Vagina (tissue), 2 donors: ENCODE data around the gene SERPINF2. TPM values are rescaled to one million over a fixed set of nuclear protein-coding genes. Genes with fewer than 3 reads are reported as not detected.
A peak's percentile ranks its signal among the peaks of the same experiment; 100 is the strongest.

ENCODE experiments used
- DNase-seq, 2 donors: peaks; one replicate each; pipeline ENCODE4 v3.0.0-alpha.2; 2017; ENCODE audit errors: extremely low spot score in 2 of 2
- H3K27ac ChIP-seq: fragments of 200-600 bp; sonication (generic); one replicate; pipeline ENCODE4 v1.5.1; 2019
- H3K27me3 ChIP-seq: fragments of 200-600 bp; sonication (generic); one replicate; pipeline ENCODE4 v1.5.1; 2019
- H3K36me3 ChIP-seq, 2 donors: fragments of 200-600 bp; sonication (generic); one replicate each; pipeline ENCODE4 v1.5.1; 2017 to 2019
- H3K4me1 ChIP-seq: fragments of 200-600 bp; sonication (generic); one replicate; pipeline ENCODE4 v1.5.1; 2019
- H3K4me3 ChIP-seq, 2 donors: fragments of 200-600 bp; sonication (generic); 1 replicate in 1 of 2; 2 replicates in 1 of 2; pipeline ENCODE4 v1.5.1; 2016 to 2019
- H3K9me3 ChIP-seq: fragments of 200-600 bp; sonication (generic); one replicate; pipeline ENCODE4 v1.5.1; 2019
- POLR2A ChIP-seq, 2 donors: fragments of 450-650 bp; IDR thresholded peaks; one replicate each; pipeline ENCODE4 v1.6.1; 2017; ENCODE audit warnings: antibody characterized with exemption in 2 of 2, mild to moderate bottlenecking in 2 of 2, moderate library complexity in 2 of 2
- POLR2AphosphoS5 ChIP-seq, 2 donors: sonication (generic); formaldehyde crosslinking; IDR thresholded peaks; one replicate each; pipeline ENCODE4 v1.9.0; 2017; ENCODE audit warnings: antibody characterized with exemption in 2 of 2, mild to moderate bottlenecking in 2 of 2, low read depth in 1 of 2; ENCODE audit not compliant: insufficient read depth in 1 of 2
- intact Hi-C: fragments of 100-400 bp; cut with DNase I; formaldehyde crosslinking; loops from one replicate; pipeline ENCODE4 v1.15.1; 2023
- total RNA-seq: library from RNA; depleted of rRNA; stranded (reverse); fragments of >200 nt; gene quantifications from one replicate; pipeline ENCODE4 v1.2.3, GENCODE V29; 2016
- TF ChIP-seq, protein P1 (sequence below), 3 experiments: fragments of 450-650 bp in 2 of 3; fragments of 200-600 bp in 1 of 3; sonication (generic) in 1 of 3; IDR thresholded peaks; one replicate each; pipeline ENCODE4 v1.5.1; 2017 to 2019; ENCODE audit warnings: antibody characterized with exemption in 3 of 3, mild to moderate bottlenecking in 2 of 3, moderate library complexity in 2 of 3

The SERPINF2 gene
- total RNA-seq, 1 donor from 2014 or later = 23.8 TPM

DNA sequence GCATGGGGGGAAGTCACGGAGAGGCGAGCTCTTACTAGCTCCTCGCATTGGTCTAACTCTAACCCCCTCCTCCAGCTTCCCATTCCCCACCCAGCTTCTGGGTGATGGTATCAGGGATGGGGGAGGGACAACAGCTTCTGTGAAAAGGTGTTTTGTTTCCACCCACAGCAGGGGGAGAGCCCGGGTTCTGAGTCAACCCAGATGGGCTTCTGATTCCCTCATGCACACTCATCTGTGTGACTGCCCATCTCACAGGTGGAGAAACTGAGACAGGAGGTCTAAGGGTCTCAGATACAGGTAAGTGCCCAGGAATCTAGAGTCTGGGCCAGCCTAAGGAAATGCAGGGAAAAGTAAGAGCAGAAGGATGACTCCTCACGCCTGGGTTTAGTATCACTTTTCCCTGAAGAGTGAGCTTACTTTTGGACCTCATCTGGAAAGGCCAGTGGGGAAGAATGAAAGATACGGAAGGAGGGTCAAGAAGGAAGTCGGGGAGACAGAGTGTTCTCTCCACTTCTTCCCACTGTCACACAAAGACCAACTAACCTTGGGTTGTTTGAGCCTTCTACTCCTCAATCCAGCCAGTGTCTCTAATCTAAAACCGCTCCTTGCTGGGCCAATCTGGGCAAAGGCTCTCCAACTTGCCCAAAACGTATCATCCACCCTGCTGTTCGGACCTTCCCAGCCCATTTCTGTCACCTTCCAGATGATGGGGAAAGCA lies 29.4 kb upstream of the SERPINF2 start:
- peak overlapping the region; percentile 97 to 100 for H3K4me3 ChIP-seq
- DNase-seq = peak in 1 of 2 donors; percentile 77
- H3K27me3 ChIP-seq = no peaks in the 10 kb centered on the region
- H3K36me3 ChIP-seq = peaks cover 0 to 5% of the 10 kb centered on the region in 2 donors
- no peaks in the 10 kb centered on the region for H3K9me3 ChIP-seq
- intact Hi-C loops = loop anchor here (2.0 to 10.0 kb wide), 2 partner anchors 29 to 139 kb away; partner anchors contain the start of gene PRPF8
- TF ChIP-seq, protein P1, sequence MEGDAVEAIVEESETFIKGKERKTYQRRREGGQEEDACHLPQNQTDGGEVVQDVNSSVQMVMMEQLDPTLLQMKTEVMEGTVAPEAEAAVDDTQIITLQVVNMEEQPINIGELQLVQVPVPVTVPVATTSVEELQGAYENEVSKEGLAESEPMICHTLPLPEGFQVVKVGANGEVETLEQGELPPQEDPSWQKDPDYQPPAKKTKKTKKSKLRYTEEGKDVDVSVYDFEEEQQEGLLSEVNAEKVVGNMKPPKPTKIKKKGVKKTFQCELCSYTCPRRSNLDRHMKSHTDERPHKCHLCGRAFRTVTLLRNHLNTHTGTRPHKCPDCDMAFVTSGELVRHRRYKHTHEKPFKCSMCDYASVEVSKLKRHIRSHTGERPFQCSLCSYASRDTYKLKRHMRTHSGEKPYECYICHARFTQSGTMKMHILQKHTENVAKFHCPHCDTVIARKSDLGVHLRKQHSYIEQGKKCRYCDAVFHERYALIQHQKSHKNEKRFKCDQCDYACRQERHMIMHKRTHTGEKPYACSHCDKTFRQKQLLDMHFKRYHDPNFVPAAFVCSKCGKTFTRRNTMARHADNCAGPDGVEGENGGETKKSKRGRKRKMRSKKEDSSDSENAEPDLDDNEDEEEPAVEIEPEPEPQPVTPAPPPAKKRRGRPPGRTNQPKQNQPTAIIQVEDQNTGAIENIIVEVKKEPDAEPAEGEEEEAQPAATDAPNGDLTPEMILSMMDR (IDR thresholded peaks at IDR 0.05) = no peak
- TF ChIP-seq POLR2A (IDR thresholded peaks at IDR 0.05) (no peak), POLR2AphosphoS5 (IDR thresholded peaks at IDR 0.05; ENCODE audit: insufficient read depth in 1 of 2, low read depth in 1 of 2) (no peak)
- peaks cover 56% of the 10 kb centered on the region for H3K4me1 ChIP-seq
- H3K27ac ChIP-seq = peak overlapping the region; percentile 100

DNA sequence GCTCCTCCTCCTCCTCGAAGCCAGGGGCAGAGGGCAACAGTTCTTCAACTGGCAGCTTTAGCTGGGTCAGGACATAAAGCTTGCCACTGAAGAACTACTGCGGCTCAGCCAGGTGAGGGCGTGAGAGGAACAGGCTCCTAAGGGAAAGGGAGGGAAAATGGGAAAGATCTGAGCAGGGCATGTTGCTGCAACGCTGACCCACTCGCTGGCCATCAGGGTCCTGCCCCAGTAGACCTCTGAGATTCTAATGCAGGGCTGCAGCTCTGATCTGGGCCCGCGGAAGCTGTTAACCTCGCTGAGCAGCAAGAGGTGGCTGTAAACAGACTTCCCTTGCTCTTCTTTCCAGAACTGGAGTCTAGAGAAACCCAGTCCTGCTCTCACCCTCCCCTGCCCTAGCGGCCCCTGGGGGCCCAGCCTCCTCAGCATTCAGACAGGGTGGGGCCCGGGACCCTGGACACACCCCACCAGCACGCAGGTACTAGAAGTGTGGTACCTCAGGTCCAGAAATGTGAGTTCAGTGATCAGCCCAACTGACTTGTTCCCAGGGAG lies 28.7 kb upstream of the SERPINF2 start:
- H3K36me3 ChIP-seq = peaks cover 0 to 5% of the 10 kb centered on the region in 2 donors
- H3K4me3 ChIP-seq = peak overlapping the region; percentile 97 to 100
- intact Hi-C loops = loop anchor here (2.0 to 10.0 kb wide), 3 partner anchors 29 to 139 kb away; partner anchors contain the start of gene PRPF8
- peak; percentile 85 to 88 for DNase-seq
- H3K9me3 ChIP-seq = no peaks in the 10 kb centered on the region
- no peaks in the 10 kb centered on the region for H3K27me3 ChIP-seq
- peaks cover 56% of the 10 kb centered on the region for H3K4me1 ChIP-seq
- TF ChIP-seq POLR2AphosphoS5 (IDR thresholded peaks at IDR 0.05; ENCODE audit: insufficient read depth in 1 of 2, low read depth in 1 of 2) (no peak), POLR2A (IDR thresholded peaks at IDR 0.05) (no peak)
- TF ChIP-seq, protein P1 (IDR thresholded peaks at IDR 0.05) = peak in 1 of 3 experiments; percentile 18
- peak overlapping the region; percentile 100 for H3K27ac ChIP-seq

- no peaks in the 10 kb centered on the region for H3K27me3 ChIP-seq
- intact Hi-C loops = loop anchor here (2.0 to 10.0 kb wide), 2 partner anchors 46 to 140 kb away; no protein-coding TSS in a partner anchor
- H3K27ac ChIP-seq = peak overlapping the region; percentile 100
- no peaks in the 10 kb centered on the region for H3K9me3 ChIP-seq
- peaks cover 50% of the 10 kb centered on the region for H3K4me1 ChIP-seq
- peak overlapping the region; percentile 97 to 100 for H3K4me3 ChIP-seq
- peaks cover 0 to 5% of the 10 kb centered on the region in 2 donors for H3K36me3 ChIP-seq
- TF ChIP-seq POLR2AphosphoS5 (IDR thresholded peaks at IDR 0.05; ENCODE audit: insufficient read depth in 1 of 2, low read depth in 1 of 2) (peak in 1 of 2 donors; percentile 77), POLR2A (IDR thresholded peaks at IDR 0.05) (peak in 1 of 2 donors; percentile 26)
- TF ChIP-seq, protein P1 (IDR thresholded peaks at IDR 0.05) = no peak
- peak in 1 of 2 donors; percentile 96 for DNase-seq
These were observed 28.2 kb upstream of the SERPINF2 start for GRCh38 chr17:1714427-1714979.

- intact Hi-C loops = loop anchor here (2.0 to 10.0 kb wide), 2 partner anchors 46 to 140 kb away; no protein-coding TSS in a partner anchor
- Histone ChIP-seq H3K27ac (peak overlapping the region; percentile 100), H3K4me3 (peak overlapping the region; percentile 97 to 100), H3K36me3 (peaks cover 0 to 5% of the 10 kb centered on the region in 2 donors), H3K9me3 (no peaks in the 10 kb centered on the region), H3K4me1 (peaks cover 46% of the 10 kb centered on the region), H3K27me3 (no peaks in the 10 kb centered on the region)
- peak; percentile 97 to 99 for DNase-seq
- TF ChIP-seq POLR2A (IDR thresholded peaks at IDR 0.05) (peak in 1 of 2 donors; percentile 54), POLR2AphosphoS5 (IDR thresholded peaks at IDR 0.05; ENCODE audit: insufficient read depth in 1 of 2, low read depth in 1 of 2) (peak in 1 of 2 donors; percentile 92)
- TF ChIP-seq, protein P1 (IDR thresholded peaks at IDR 0.05) = no peak
These were observed 27.5 kb upstream of the SERPINF2 start for GRCh38 chr17:1714980-1715802.
